Neural crest cell (in vitro differentiated cells): ENCODE measurements around the gene ZNF816. TPM values are rescaled to one million over a fixed set of nuclear protein-coding genes. Genes with fewer than 3 reads are reported as not detected.

Experiments used
- DNase-seq: peaks from one replicate; pipeline ENCODE4 v3.0.0; 2021; ENCODE audit warnings: low read depth, mixed read lengths, low spot score
- H3K27ac Mint-ChIP-seq: one replicate; pipeline ENCODE4 v1.8.0; 2021; ENCODE audit warnings: mild to moderate bottlenecking, mixed read lengths; ENCODE audit not compliant: unreplicated experiment
- H3K27me3 Mint-ChIP-seq: 2 replicates; pipeline ENCODE4 v1.8.0; 2021; ENCODE audit warnings: low read depth, mild to moderate bottlenecking, mixed read lengths
- H3K36me3 Mint-ChIP-seq: 2 replicates; pipeline ENCODE4 v1.8.0; 2021; ENCODE audit warnings: low read depth, mild to moderate bottlenecking, mixed read lengths
- H3K4me1 Mint-ChIP-seq: 2 replicates; pipeline ENCODE4 v1.8.0; 2021; ENCODE audit warnings: mixed read lengths
- H3K4me3 Mint-ChIP-seq: one replicate; pipeline ENCODE4 v1.8.0; 2021; ENCODE audit warnings: mild to moderate bottlenecking, mixed read lengths
- H3K9me3 Mint-ChIP-seq: 2 replicates; pipeline ENCODE4 v1.8.0; 2021; ENCODE audit warnings: mixed read lengths
- CTCF ChIP-seq: fragments of 200-600 bp; sonication (generic); conservative IDR thresholded peaks from 2 replicates; pipeline ENCODE4 v1.5.0; 2021; ENCODE audit warnings: antibody characterized with exemption, mild to moderate bottlenecking
- total RNA-seq: library from RNA; stranded (reverse); gene quantifications from 2 replicates; pipeline ENCODE4 v1.2.1, GENCODE V29; 2021

The ZNF816 gene
- total RNA-seq, 1 donor from 2014 or later, result 13.8 TPM

GRCh38 chr19:52959613-52960295 lies 2.9 kb downstream of the ZNF816 start:
- peaks cover 4% of the 10 kb centered on the region for H3K9me3 Mint-ChIP-seq
- H3K4me1 Mint-ChIP-seq, result peaks cover 35% of the 10 kb centered on the region
- no peak overlapping the region for H3K27ac Mint-ChIP-seq
- no peaks in the 10 kb centered on the region for H3K27me3 Mint-ChIP-seq
- DNase-seq, result no peak
- no peak for TF ChIP-seq CTCF
- peak overlapping the region; percentile 96 for H3K4me3 Mint-ChIP-seq
- peaks cover 55% of the 10 kb centered on the region for H3K36me3 Mint-ChIP-seq

GRCh38 chr19:52957591-52957990 lies 5.1 kb downstream of the ZNF816 start:
- Mint-ChIP-seq H3K27ac (no peak overlapping the region), H3K4me3 (no peak overlapping the region), H3K27me3 (no peaks in the 10 kb centered on the region), H3K36me3 (peaks cover 65% of the 10 kb centered on the region), H3K9me3 (peaks cover 4% of the 10 kb centered on the region), H3K4me1 (peaks cover 21% of the 10 kb centered on the region)
- no peak for DNase-seq
- TF ChIP-seq CTCF, result no peak

GRCh38 chr19:52956917-52957316 lies 5.8 kb downstream of the ZNF816 start:
- no peak for DNase-seq
- H3K27me3 Mint-ChIP-seq, result no peaks in the 10 kb centered on the region
- peaks cover 69% of the 10 kb centered on the region for H3K36me3 Mint-ChIP-seq
- H3K27ac Mint-ChIP-seq, result peak overlapping the region; percentile 43
- H3K4me1 Mint-ChIP-seq, result peaks cover 16% of the 10 kb centered on the region
- peaks cover 9% of the 10 kb centered on the region for H3K9me3 Mint-ChIP-seq
- no peak for TF ChIP-seq CTCF
- no peak overlapping the region for H3K4me3 Mint-ChIP-seq

GRCh38 chr19:52949422-52949821 lies 13.3 kb downstream of the ZNF816 start:
- Mint-ChIP-seq H3K27ac (no peak overlapping the region), H3K9me3 (peaks cover 21% of the 10 kb centered on the region), H3K27me3 (peaks cover 10% of the 10 kb centered on the region), H3K36me3 (peaks cover 62% of the 10 kb centered on the region), H3K4me1 (peaks cover 12% of the 10 kb centered on the region), H3K4me3 (peak overlapping the region; percentile 31)
- no peak for TF ChIP-seq CTCF
- no peak for DNase-seq

- H3K9me3 Mint-ChIP-seq, result peaks cover 21% of the 10 kb centered on the region
- H3K4me3 Mint-ChIP-seq, result no peak overlapping the region
- H3K27ac Mint-ChIP-seq, result no peak overlapping the region
- TF ChIP-seq CTCF, result no peak
- peaks cover 10% of the 10 kb centered on the region for H3K27me3 Mint-ChIP-seq
- no peak for DNase-seq
- H3K4me1 Mint-ChIP-seq, result peaks cover 13% of the 10 kb centered on the region
- H3K36me3 Mint-ChIP-seq, result peaks cover 59% of the 10 kb centered on the region
Measured at GRCh38 chr19:52948025-52948770, 14.5 kb downstream of the ZNF816 start.
